GM10248 (cell line): Measurements from ENCODE around the gene GLMN.
"Not testable (repeated sequence)": the region's sequence is repeated elsewhere in the genome, so short reads cannot be mapped to it uniquely, and the experiment has no call there.

Experiments
- CTCF ChIA-PET: fragments of 300-600 bp; sonication (Branson Sonifier 250); formaldehyde crosslinking; extraction: SDS; loops from one replicate; lab custom pipeline; 2021; ENCODE audit warnings: antibody characterized with exemption; lab: Yijun Ruan, JAX
- POLR2A ChIA-PET: fragments of 350-650 bp; sonication (Branson Sonifier 250); formaldehyde crosslinking; extraction: SDS; loops from one replicate; lab custom pipeline; 2020; ENCODE audit warnings: antibody characterized with exemption; lab: Yijun Ruan, JAX
- DNase-seq: peaks from one replicate; pipeline ENCODE4 v3.0.0; 2012; ENCODE audit errors: extremely low spot score
- TF ChIP-seq, protein P1 (sequence below): IDR thresholded peaks from 2 replicates; pipeline ENCODE4 v1.5.1; 2012; ENCODE audit warnings: mild to moderate bottlenecking, low read depth; ENCODE audit errors: extremely low read depth, missing control alignments, control extremely low read depth

GLMN gene

GRCh38 chr1:92274939-92275338 is 23.8 kb downstream of the GLMN start:
- CTCF ChIA-PET, result interaction anchor here (1.0 to 2.5 kb wide), 2 partner anchors 8 to 16 kb away, joined by 4 to 10 read pairs; no protein-coding TSS in a partner anchor
- TF ChIP-seq, protein P1, sequence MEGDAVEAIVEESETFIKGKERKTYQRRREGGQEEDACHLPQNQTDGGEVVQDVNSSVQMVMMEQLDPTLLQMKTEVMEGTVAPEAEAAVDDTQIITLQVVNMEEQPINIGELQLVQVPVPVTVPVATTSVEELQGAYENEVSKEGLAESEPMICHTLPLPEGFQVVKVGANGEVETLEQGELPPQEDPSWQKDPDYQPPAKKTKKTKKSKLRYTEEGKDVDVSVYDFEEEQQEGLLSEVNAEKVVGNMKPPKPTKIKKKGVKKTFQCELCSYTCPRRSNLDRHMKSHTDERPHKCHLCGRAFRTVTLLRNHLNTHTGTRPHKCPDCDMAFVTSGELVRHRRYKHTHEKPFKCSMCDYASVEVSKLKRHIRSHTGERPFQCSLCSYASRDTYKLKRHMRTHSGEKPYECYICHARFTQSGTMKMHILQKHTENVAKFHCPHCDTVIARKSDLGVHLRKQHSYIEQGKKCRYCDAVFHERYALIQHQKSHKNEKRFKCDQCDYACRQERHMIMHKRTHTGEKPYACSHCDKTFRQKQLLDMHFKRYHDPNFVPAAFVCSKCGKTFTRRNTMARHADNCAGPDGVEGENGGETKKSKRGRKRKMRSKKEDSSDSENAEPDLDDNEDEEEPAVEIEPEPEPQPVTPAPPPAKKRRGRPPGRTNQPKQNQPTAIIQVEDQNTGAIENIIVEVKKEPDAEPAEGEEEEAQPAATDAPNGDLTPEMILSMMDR, result no peak
- no peak for DNase-seq
- POLR2A ChIA-PET, result no interaction called here

DNA sequence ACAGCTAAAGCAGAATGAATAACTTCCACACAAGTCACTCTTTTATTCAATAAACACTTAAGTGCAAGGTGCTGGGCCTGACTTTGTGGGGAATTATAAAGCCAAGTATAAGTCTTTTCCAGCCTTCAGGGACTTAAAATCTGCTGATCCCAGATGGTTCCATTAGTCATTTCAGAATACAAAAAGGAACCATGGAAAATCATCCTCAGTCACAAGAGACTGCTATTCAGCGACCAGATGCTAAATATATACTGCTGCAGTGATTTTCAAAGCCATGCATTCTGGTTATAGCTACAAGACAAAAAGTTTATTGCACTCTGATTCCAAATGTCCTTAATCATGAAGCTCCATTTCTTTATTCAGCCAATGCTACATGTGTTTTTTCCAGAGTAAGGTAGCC is 25.7 kb downstream of the GLMN start:
- CTCF ChIA-PET, result interaction anchor here (1.5 to 2.5 kb wide), 3 partner anchors 8 to 497 kb away, joined by 3 to 10 read pairs (median 7); no protein-coding TSS in a partner anchor
- POLR2A ChIA-PET, result no interaction called here
- TF ChIP-seq, protein P1, result no peak
- DNase-seq, result no peak

DNA sequence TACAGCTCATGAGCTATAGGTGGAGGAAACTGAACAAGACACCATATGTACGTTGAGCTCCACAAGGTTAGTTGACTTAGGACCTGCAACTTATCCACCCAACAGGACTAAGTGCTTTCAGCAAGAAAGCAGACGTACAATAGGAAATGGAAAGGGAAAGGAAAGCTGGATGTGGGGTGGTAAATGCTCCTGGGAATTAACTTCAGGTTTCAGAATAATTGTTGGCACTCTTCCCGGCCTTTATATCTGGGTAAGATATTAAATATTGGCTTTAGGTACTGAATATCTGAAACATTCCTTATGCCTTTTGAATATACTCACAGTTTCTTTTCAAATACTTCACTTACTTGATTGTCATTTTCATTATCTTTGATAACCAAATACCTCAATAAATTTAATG is 36.3 kb downstream of the GLMN start:
- ChIA-PET CTCF (interaction anchor here (1.2 kb wide), 1 partner anchor 11 kb away, joined by 3 read pairs; no protein-coding TSS in a partner anchor), POLR2A (no interaction called here)
- DNase-seq, result no peak
- TF ChIP-seq, protein P1, result no peak

- TF ChIP-seq, protein P1, result no peak
- ChIA-PET POLR2A (no interaction called here), CTCF (no interaction called here)
- no peak for DNase-seq
Observed at GRCh38 chr1:92259350-92259749, 39.4 kb downstream of the GLMN start.

DNA sequence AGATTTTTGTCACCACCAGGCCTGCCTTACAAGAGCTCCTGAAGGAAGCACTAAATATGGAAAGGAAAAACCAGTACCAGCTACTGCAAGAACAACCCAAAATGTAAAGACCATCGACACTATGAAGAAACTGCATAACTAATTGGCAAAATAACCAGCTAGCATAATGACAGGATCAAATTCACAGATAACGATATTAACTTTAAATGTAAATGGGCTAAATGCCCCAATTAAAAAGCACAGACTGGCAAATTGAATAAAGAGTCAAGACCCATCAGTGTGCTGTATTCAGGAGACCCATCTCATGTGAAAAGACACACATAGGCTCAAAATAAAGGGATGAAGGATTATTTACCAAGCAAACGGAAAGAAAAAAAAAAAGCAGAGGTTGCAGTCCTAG is 44.1 kb downstream of the GLMN start:
- DNase-seq, POLR2A ChIA-PET: not testable (repeated sequence)
- CTCF ChIA-PET, result interaction anchor here (1.4 kb wide), 1 partner anchor 9 kb away, joined by 3 read pairs; no protein-coding TSS in a partner anchor

DNA sequence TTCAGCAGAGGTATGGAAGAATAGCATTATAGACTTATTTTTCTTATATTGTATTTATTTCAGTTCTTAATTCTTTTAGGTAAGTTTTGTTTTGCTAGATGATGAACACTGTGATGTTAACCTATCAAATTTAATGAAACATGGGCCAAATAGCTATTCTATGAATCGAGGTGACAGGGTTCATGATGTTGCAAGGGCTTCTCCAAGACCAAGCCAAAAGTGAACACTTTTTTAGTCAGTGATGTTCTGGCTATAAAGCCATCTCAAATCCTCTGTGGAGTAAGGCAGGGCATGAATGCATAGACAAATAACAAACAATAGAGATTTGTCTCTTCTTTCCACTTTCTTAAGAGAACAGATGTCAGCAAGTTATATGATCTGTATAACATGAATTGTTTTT is 54.4 kb downstream of the GLMN start:
- CTCF ChIA-PET, result no interaction called here
- TF ChIP-seq, protein P1, result no peak
- no peak for DNase-seq
- POLR2A ChIA-PET, result no interaction called here

- POLR2A ChIA-PET, result no interaction called here
- DNase-seq, result no peak
- CTCF ChIA-PET, result interaction anchor here (1.2 to 2.2 kb wide), 2 partner anchors 9 to 21 kb away, joined by 3 to 7 read pairs; no protein-coding TSS in a partner anchor
Observed at GRCh38 chr1:92240034-92240433, 58.8 kb downstream of the GLMN start.

More at GRCh38 chr1:92240034-92240433, 58.8 kb downstream of the GLMN start:
- TF ChIP-seq, protein P1, result no peak
